GM23338 (cell line): ENCODE data around the gene FGF22. TPM values are rescaled to one million over a fixed set of nuclear protein-coding genes. Genes with fewer than 3 reads are reported as not detected.

ENCODE experiments used
- ATAC-seq: fragments of 200-7000 bp; cut with Tn5 transposase; 3 replicates; pipeline ENCODE4 v1.9.1; 2020
- DNase-seq: peaks from one replicate; pipeline ENCODE4 v3.0.0-alpha.2; 2015; ENCODE audit warnings: low spot score
- H2AFZ ChIP-seq: fragments of 200-600 bp; sonication (generic); 2 replicates; pipeline ENCODE4 v1.8.0; 2016; ENCODE audit warnings: antibody characterized with exemption, mild to moderate bottlenecking, moderate library complexity
- H3F3A ChIP-seq: fragments of 200-600 bp; sonication (generic); replicated peaks from 2 replicates; pipeline ENCODE4 v1.8.0; 2017; ENCODE audit warnings: antibody characterized with exemption, mixed run types, low read depth
- H3K27ac ChIP-seq: fragments of 200-600 bp; sonication (generic); 2 replicates; pipeline ENCODE4 v1.6.1; 2016; ENCODE audit warnings: low read depth
- H3K27me3 ChIP-seq: fragments of 200-600 bp; sonication (generic); 2 replicates; pipeline ENCODE4 v1.8.0; 2016; ENCODE audit warnings: mild to moderate bottlenecking, mixed run types, moderate library complexity; ENCODE audit not compliant: insufficient read depth
- H3K36me3 ChIP-seq: fragments of 200-600 bp; sonication (generic); 2 replicates; pipeline ENCODE4 v1.8.0; 2016; ENCODE audit warnings: mild to moderate bottlenecking; ENCODE audit not compliant: insufficient read depth
- H3K4me1 ChIP-seq: fragments of 200-600 bp; sonication (generic); 2 replicates; pipeline ENCODE4 v1.8.0; 2016; ENCODE audit warnings: mild to moderate bottlenecking, moderate library complexity; ENCODE audit not compliant: insufficient read depth
- H3K4me2 ChIP-seq: fragments of 200-600 bp; sonication (generic); 2 replicates; pipeline ENCODE4 v1.7.1; 2017; ENCODE audit warnings: mixed run types
- H3K4me3 ChIP-seq: fragments of 200-600 bp; sonication (generic); 2 replicates; pipeline ENCODE4 v1.6.1; 2016; ENCODE audit warnings: mixed run types
- H3K79me2 ChIP-seq: fragments of 200-600 bp; sonication (generic); replicated peaks from 2 replicates; pipeline ENCODE4 v1.8.0; 2017; ENCODE audit warnings: mild to moderate bottlenecking; ENCODE audit not compliant: insufficient read depth
- H3K9me2 ChIP-seq: fragments of 200-600 bp; sonication (generic); 2 replicates; pipeline ENCODE4 v1.8.0; 2017; ENCODE audit not compliant: insufficient read depth
- H4K20me1 ChIP-seq: fragments of 200-600 bp; sonication (generic); replicated peaks from 2 replicates; pipeline ENCODE4 v1.8.0; 2017; ENCODE audit warnings: mild to moderate bottlenecking; ENCODE audit not compliant: insufficient read depth
- H3K27ac Mint-ChIP-seq: 2 replicates; pipeline ENCODE4 v1.8.0; 2020; ENCODE audit warnings: inconsistent platforms, mild to moderate bottlenecking, moderate library complexity, mixed read lengths
- H3K27me3 Mint-ChIP-seq: 3 replicates; pipeline ENCODE4 v1.8.0; 2022; ENCODE audit warnings: low read depth, mild to moderate bottlenecking, moderate library complexity, mixed read lengths, inconsistent platforms; ENCODE audit not compliant: insufficient read depth, poor library complexity
- H3K36me3 Mint-ChIP-seq: 3 replicates; pipeline ENCODE4 v1.8.0; 2021; ENCODE audit warnings: low read depth, mild to moderate bottlenecking, inconsistent platforms, moderate library complexity, mixed read lengths
- H3K4me1 Mint-ChIP-seq: 3 replicates; pipeline ENCODE4 v1.8.0; 2020; ENCODE audit warnings: mild to moderate bottlenecking, inconsistent platforms, mixed read lengths
- H3K4me3 Mint-ChIP-seq: 3 replicates; pipeline ENCODE4 v1.8.0; 2021; ENCODE audit warnings: moderate library complexity, mild to moderate bottlenecking, inconsistent platforms, mixed read lengths
- H3K9me3 Mint-ChIP-seq: 3 replicates; pipeline ENCODE4 v1.8.0; 2020; ENCODE audit warnings: moderate library complexity, mild to moderate bottlenecking, inconsistent platforms, mixed read lengths
- CREB1 ChIP-seq: fragments of 250-450 bp; sonication (Bioruptor Pico); IDR thresholded peaks from 2 replicates; pipeline ENCODE4 v1.5.0; 2020; ENCODE audit warnings: low read depth, mild to moderate bottlenecking, moderate library complexity
- EZH2 ChIP-seq: fragments of 200-600 bp; sonication (generic); IDR thresholded peaks from one replicate; pipeline ENCODE4 v1.8.0; 2017; ENCODE audit warnings: antibody characterized with exemption, mild to moderate bottlenecking, low read depth; ENCODE audit not compliant: unreplicated experiment
- EZH2phosphoT487 ChIP-seq: fragments of 200-600 bp; sonication (generic); IDR thresholded peaks from one replicate; pipeline ENCODE4 v1.8.1; 2018; ENCODE audit warnings: antibody characterized with exemption; ENCODE audit not compliant: unreplicated experiment
- JUNB ChIP-seq: IDR thresholded peaks from one replicate; pipeline ENCODE4 v1.6.1; 2016; ENCODE audit warnings: antibody characterized with exemption; ENCODE audit not compliant: unreplicated experiment
- NANOG ChIP-seq: IDR thresholded peaks from 2 replicates; pipeline ENCODE4 v1.6.1; 2016; ENCODE audit warnings: antibody characterized with exemption, borderline replicate concordance
- POLR2AphosphoS5 ChIP-seq: IDR thresholded peaks from 2 replicates; pipeline ENCODE4 v1.6.1; 2016; ENCODE audit warnings: antibody characterized with exemption, low read depth
- STAT1 ChIP-seq: IDR thresholded peaks from one replicate; pipeline ENCODE4 v1.6.1; 2016; ENCODE audit warnings: antibody characterized with exemption; ENCODE audit not compliant: unreplicated experiment
- ZNF114 ChIP-seq: fragments of 250-450 bp; sonication (Bioruptor Pico); IDR thresholded peaks from 2 replicates; pipeline ENCODE4 v1.5.0; 2020; ENCODE audit warnings: mild to moderate bottlenecking, moderate library complexity
- ZNF331 ChIP-seq: fragments of 250-450 bp; sonication (Bioruptor Pico); IDR thresholded peaks from 2 replicates; pipeline ENCODE4 v1.5.0; 2020; ENCODE audit warnings: low read depth, mild to moderate bottlenecking, moderate library complexity
- polyA plus RNA-seq: library from polyadenylated mRNA; unstranded; fragments of >200 nt; fragmentation: Nextera tagmentation; extraction: Ambion mirVana; gene quantifications from 2 replicates; pipeline ENCODE4 v1.2.1, GENCODE V29; 2016
- total RNA-seq: library from RNA; depleted of rRNA; stranded (reverse); fragments of >200 nt; shearing (Covaris generic); gene quantifications from 2 replicates; pipeline ENCODE4 v1.2.3, GENCODE V29; 2014
- TF ChIP-seq, protein P1 (sequence below): fragments of 250-450 bp; sonication (Bioruptor Pico); IDR thresholded peaks from 2 replicates; pipeline ENCODE4 v1.5.0; 2020; ENCODE audit warnings: mild to moderate bottlenecking, moderate library complexity
- TF ChIP-seq, protein P2 (sequence below), 2 experiments: fragments of 200-600 bp in 1 of 2; sonication (generic) in 1 of 2; conservative IDR thresholded peaks; 2 replicates each; pipeline versions ENCODE4 v1.5.1 to v1.6.1; 2016 to 2017; ENCODE audit warnings: antibody characterized with exemption in 2 of 2, low read depth in 2 of 2, mild to moderate bottlenecking in 2 of 2, moderate library complexity in 1 of 2
- TF ChIP-seq, protein P3 (sequence below): IDR thresholded peaks from 2 replicates; pipeline ENCODE4 v1.6.1; 2016; ENCODE audit warnings: antibody characterized with exemption
- TF ChIP-seq, protein P4 (sequence below): IDR thresholded peaks from one replicate; pipeline ENCODE4 v1.6.1; 2018; ENCODE audit warnings: antibody characterized with exemption; ENCODE audit not compliant: unreplicated experiment

The FGF22 gene
- total and polyA plus RNA-seq, 2 experiments from 2014 or later: 1.0 to 2.8 TPM

DNA sequence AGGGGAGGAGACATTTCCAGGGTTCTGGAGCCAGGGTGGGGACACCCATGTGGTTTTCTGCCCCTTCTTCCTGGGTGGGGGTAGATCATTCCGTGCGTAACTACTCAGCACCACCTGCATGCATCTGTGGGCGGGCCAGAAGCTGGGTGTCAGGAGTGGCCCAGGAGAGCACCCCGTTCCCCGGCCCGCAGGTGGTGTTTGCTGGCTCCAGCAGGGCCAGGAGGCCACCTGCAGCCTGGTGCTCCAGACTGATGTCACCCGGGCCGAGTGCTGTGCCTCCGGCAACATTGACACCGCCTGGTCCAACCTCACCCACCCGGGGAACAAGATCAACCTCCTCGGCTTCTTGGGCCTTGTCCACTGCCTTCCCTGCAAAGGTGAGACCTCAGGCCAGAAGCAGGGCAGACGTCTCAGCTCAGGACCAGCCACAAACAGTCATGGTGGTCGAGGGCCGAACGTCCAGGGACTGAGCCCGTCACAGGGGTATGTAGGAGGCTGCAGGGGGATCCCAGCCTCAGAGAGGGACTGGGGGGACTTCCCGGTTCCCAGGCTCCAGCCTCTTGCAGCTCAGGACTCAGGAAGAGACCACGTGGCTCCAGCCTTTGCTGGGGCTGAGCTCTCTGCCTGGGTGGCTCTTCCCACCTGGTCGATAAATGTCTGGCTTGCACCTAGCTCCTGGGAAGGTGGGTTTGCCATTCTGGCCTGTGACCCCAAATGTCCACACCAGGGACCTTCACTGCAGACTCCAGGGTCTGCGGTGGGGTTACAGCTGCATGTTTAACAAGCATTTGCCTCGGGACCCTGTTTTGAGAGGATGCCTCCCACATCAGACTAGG is 38.1 kb downstream of the FGF22 start:
- Mint-ChIP-seq H3K27me3 (peaks cover 31% of the 10 kb centered on the region), H3K9me3 (no peaks in the 10 kb centered on the region), H3K4me3 (no peak overlapping the region), H3K36me3 (no peaks in the 10 kb centered on the region), H3K4me1 (no peaks in the 10 kb centered on the region; the same call in 2 of the 3 replicates), H3K27ac (no peak overlapping the region)
- Histone ChIP-seq H3K36me3 (no peaks in the 10 kb centered on the region), H3K4me1 (0 out of 2 replicates have a peak, but pooled peaks cover 3% of the 10 kb centered on the region), H2AFZ (no peak overlapping the region), H3K4me3 (no peak overlapping the region), H3K4me2 (no peak overlapping the region), H3K79me2 (no peaks in the 10 kb centered on the region), H3K27me3 (peaks cover 16% of the 10 kb centered on the region), H4K20me1 (no peaks in the 10 kb centered on the region), H3F3A (peaks cover 8% of the 10 kb centered on the region; the same call in 1 of the 2 replicates), H3K9me2 (no peaks in the 10 kb centered on the region), H3K27ac (no peak overlapping the region)
- TF ChIP-seq CREB1 (CRISPR knock-in tag) (no peak), EZH2 (no peak), STAT1 (no peak), POLR2AphosphoS5 (no peak), ZNF331 (CRISPR knock-in tag) (no peak), ZNF114 (CRISPR knock-in tag) (no peak), EZH2phosphoT487 (no peak), JUNB (no peak), NANOG (no peak)
- TF ChIP-seq, protein P1, sequence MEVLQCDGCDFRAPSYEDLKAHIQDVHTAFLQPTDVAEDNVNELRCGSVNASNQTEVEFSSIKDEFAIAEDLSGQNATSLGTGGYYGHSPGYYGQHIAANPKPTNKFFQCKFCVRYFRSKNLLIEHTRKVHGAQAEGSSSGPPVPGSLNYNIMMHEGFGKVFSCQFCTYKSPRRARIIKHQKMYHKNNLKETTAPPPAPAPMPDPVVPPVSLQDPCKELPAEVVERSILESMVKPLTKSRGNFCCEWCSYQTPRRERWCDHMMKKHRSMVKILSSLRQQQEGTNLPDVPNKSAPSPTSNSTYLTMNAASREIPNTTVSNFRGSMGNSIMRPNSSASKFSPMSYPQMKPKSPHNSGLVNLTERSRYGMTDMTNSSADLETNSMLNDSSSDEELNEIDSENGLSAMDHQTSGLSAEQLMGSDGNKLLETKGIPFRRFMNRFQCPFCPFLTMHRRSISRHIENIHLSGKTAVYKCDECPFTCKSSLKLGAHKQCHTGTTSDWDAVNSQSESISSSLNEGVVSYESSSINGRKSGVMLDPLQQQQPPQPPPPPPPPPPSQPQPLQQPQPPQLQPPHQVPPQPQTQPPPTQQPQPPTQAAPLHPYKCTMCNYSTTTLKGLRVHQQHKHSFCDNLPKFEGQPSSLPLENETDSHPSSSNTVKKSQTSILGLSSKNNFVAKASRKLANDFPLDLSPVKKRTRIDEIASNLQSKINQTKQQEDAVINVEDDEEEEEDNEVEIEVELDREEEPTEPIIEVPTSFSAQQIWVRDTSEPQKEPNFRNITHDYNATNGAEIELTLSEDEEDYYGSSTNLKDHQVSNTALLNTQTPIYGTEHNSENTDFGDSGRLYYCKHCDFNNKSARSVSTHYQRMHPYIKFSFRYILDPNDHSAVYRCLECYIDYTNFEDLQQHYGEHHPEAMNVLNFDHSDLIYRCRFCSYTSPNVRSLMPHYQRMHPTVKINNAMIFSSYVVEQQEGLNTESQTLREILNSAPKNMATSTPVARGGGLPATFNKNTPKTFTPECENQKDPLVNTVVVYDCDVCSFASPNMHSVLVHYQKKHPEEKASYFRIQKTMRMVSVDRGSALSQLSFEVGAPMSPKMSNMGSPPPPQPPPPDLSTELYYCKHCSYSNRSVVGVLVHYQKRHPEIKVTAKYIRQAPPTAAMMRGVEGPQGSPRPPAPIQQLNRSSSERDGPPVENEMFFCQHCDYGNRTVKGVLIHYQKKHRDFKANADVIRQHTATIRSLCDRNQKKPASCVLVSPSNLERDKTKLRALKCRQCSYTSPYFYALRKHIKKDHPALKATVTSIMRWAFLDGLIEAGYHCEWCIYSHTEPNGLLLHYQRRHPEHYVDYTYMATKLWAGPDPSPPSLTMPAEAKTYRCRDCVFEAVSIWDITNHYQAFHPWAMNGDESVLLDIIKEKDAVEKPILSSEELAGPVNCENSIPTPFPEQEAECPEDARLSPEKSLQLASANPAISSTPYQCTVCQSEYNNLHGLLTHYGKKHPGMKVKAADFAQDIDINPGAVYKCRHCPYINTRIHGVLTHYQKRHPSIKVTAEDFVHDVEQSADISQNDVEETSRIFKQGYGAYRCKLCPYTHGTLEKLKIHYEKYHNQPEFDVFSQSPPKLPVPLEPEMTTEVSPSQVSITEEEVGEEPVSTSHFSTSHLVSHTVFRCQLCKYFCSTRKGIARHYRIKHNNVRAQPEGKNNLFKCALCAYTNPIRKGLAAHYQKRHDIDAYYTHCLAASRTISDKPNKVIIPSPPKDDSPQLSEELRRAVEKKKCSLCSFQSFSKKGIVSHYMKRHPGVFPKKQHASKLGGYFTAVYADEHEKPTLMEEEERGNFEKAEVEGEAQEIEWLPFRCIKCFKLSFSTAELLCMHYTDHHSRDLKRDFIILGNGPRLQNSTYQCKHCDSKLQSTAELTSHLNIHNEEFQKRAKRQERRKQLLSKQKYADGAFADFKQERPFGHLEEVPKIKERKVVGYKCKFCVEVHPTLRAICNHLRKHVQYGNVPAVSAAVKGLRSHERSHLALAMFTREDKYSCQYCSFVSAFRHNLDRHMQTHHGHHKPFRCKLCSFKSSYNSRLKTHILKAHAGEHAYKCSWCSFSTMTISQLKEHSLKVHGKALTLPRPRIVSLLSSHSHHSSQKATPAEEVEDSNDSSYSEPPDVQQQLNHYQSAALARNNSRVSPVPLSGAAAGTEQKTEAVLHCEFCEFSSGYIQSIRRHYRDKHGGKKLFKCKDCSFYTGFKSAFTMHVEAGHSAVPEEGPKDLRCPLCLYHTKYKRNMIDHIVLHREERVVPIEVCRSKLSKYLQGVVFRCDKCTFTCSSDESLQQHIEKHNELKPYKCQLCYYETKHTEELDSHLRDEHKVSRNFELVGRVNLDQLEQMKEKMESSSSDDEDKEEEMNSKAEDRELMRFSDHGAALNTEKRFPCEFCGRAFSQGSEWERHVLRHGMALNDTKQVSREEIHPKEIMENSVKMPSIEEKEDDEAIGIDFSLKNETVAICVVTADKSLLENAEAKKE (CRISPR knock-in tag): no peak
- TF ChIP-seq, protein P2, sequence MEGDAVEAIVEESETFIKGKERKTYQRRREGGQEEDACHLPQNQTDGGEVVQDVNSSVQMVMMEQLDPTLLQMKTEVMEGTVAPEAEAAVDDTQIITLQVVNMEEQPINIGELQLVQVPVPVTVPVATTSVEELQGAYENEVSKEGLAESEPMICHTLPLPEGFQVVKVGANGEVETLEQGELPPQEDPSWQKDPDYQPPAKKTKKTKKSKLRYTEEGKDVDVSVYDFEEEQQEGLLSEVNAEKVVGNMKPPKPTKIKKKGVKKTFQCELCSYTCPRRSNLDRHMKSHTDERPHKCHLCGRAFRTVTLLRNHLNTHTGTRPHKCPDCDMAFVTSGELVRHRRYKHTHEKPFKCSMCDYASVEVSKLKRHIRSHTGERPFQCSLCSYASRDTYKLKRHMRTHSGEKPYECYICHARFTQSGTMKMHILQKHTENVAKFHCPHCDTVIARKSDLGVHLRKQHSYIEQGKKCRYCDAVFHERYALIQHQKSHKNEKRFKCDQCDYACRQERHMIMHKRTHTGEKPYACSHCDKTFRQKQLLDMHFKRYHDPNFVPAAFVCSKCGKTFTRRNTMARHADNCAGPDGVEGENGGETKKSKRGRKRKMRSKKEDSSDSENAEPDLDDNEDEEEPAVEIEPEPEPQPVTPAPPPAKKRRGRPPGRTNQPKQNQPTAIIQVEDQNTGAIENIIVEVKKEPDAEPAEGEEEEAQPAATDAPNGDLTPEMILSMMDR (conservative IDR thresholded peaks at IDR 0.05; ENCODE audit: low read depth in 2 of 2): no peak
- TF ChIP-seq, protein P3, sequence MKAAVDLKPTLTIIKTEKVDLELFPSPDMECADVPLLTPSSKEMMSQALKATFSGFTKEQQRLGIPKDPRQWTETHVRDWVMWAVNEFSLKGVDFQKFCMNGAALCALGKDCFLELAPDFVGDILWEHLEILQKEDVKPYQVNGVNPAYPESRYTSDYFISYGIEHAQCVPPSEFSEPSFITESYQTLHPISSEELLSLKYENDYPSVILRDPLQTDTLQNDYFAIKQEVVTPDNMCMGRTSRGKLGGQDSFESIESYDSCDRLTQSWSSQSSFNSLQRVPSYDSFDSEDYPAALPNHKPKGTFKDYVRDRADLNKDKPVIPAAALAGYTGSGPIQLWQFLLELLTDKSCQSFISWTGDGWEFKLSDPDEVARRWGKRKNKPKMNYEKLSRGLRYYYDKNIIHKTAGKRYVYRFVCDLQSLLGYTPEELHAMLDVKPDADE: no peak
- TF ChIP-seq, protein P4, sequence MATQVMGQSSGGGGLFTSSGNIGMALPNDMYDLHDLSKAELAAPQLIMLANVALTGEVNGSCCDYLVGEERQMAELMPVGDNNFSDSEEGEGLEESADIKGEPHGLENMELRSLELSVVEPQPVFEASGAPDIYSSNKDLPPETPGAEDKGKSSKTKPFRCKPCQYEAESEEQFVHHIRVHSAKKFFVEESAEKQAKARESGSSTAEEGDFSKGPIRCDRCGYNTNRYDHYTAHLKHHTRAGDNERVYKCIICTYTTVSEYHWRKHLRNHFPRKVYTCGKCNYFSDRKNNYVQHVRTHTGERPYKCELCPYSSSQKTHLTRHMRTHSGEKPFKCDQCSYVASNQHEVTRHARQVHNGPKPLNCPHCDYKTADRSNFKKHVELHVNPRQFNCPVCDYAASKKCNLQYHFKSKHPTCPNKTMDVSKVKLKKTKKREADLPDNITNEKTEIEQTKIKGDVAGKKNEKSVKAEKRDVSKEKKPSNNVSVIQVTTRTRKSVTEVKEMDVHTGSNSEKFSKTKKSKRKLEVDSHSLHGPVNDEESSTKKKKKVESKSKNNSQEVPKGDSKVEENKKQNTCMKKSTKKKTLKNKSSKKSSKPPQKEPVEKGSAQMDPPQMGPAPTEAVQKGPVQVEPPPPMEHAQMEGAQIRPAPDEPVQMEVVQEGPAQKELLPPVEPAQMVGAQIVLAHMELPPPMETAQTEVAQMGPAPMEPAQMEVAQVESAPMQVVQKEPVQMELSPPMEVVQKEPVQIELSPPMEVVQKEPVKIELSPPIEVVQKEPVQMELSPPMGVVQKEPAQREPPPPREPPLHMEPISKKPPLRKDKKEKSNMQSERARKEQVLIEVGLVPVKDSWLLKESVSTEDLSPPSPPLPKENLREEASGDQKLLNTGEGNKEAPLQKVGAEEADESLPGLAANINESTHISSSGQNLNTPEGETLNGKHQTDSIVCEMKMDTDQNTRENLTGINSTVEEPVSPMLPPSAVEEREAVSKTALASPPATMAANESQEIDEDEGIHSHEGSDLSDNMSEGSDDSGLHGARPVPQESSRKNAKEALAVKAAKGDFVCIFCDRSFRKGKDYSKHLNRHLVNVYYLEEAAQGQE: no peak
- DNase-seq: no peak
- no peak for ATAC-seq
